CD4-positive, alpha-beta T cell (primary cell): ENCODE data around the gene MFAP2. TPM values are rescaled to one million over a fixed set of nuclear protein-coding genes. Genes with fewer than 3 reads are reported as not detected.

Source experiments
- ATAC-seq: fragments of 200-7000 bp; cut with Tn5 transposase; one replicate; pipeline ENCODE4 v1.10.0; 2022; ENCODE audit warnings: mild to moderate bottlenecking; ENCODE audit not compliant: poor library complexity
- CTCF ChIA-PET: fragments of 350-600 bp; sonication (Branson Sonifier 250); formaldehyde crosslinking; loops from one replicate; lab custom pipeline; 2021; ENCODE audit warnings: antibody characterized with exemption, inconsistent platforms; lab: Charles Lee
- POLR2A ChIA-PET: fragments of 350-600 bp; sonication (Branson Sonifier 250); formaldehyde crosslinking; loops from one replicate; lab custom pipeline; 2021; ENCODE audit warnings: antibody characterized with exemption, inconsistent platforms; lab: Charles Lee
- DNase-seq, 14 experiments: peaks; one replicate each; pipeline ENCODE4 v3.0.0-alpha.2; 2013 to 2020; ENCODE audit warnings: mixed read lengths in 2 of 14
- H3K27ac ChIP-seq, 2 donors: one replicate each; pipeline versions ENCODE4 v1.5.1 to v1.7.0; 2013; ENCODE audit warnings: low read length in 2 of 2, low read depth in 1 of 2, mild to moderate bottlenecking in 1 of 2
- H3K27me3 ChIP-seq, 2 experiments: 1 replicate in 1 of 2; 2 replicates in 1 of 2; pipeline versions ENCODE4 v1.6.1 to v1.7.0; 2013; ENCODE audit warnings: low read length in 2 of 2, control low read depth in 1 of 2, mild to moderate bottlenecking in 1 of 2, moderate library complexity in 1 of 2; ENCODE audit not compliant: insufficient read depth in 2 of 2, control insufficient read depth in 1 of 2
- H3K36me3 ChIP-seq: one replicate; pipeline ENCODE4 v1.6.1; 2013; ENCODE audit warnings: low read length, control low read depth; ENCODE audit not compliant: insufficient read depth
- H3K4me1 ChIP-seq: one replicate; pipeline ENCODE4 v1.6.1; 2013; ENCODE audit warnings: low read length, control low read depth; ENCODE audit not compliant: insufficient read depth
- H3K4me3 ChIP-seq: one replicate; pipeline ENCODE4 v1.5.1; 2013; ENCODE audit warnings: mild to moderate bottlenecking, low read length, moderate library complexity
- H3K9me3 ChIP-seq, 2 experiments: 1 replicate in 1 of 2; 2 replicates in 1 of 2; pipeline versions ENCODE4 v1.6.1 to v1.7.0; 2013; ENCODE audit warnings: low read length in 2 of 2, mild to moderate bottlenecking in 2 of 2, control low read depth in 1 of 2, moderate library complexity in 1 of 2; ENCODE audit not compliant: control insufficient read depth in 1 of 2, insufficient read depth in 1 of 2
- H3K27ac Mint-ChIP-seq: one replicate; pipeline ENCODE4 v1.8.0; 2020; ENCODE audit warnings: mixed read lengths
- H3K27me3 Mint-ChIP-seq: one replicate; pipeline ENCODE4 v1.8.0; 2021; ENCODE audit warnings: mixed read lengths
- H3K36me3 Mint-ChIP-seq: one replicate; pipeline ENCODE4 v1.8.0; 2021; ENCODE audit warnings: low read depth, mixed read lengths
- H3K4me1 Mint-ChIP-seq: one replicate; pipeline ENCODE4 v1.8.0; 2021; ENCODE audit warnings: low read depth, mixed read lengths
- H3K4me3 Mint-ChIP-seq: one replicate; pipeline ENCODE4 v1.8.0; 2020; ENCODE audit warnings: mild to moderate bottlenecking, mixed read lengths
- H3K9me3 Mint-ChIP-seq: one replicate; pipeline ENCODE4 v1.8.0; 2020; ENCODE audit warnings: mixed read lengths
- intact Hi-C, 2 experiments: fragments of 100-400 bp; cut with DNase I in 1 of 2; cut with micrococcal nuclease in 1 of 2; formaldehyde crosslinking; loops; one replicate each; pipeline versions ENCODE4 v1.15.1 to v1.9.0; 2023 to 2025; cut with DNase I, micrococcal nuclease
- total RNA-seq, 174 experiments: library from RNA in 2 of 174; stranded (reverse) in 2 of 174; gene quantifications; one replicate each; pipeline ENCODE4 v1.2.3 and lab custom pipeline; 2021 to 2026
- TF ChIP-seq, protein P1 (sequence below): fragments of 200-600 bp; IDR thresholded peaks from one replicate; pipeline ENCODE4 v1.8.0; 2022; ENCODE audit warnings: antibody characterized with exemption, mild to moderate bottlenecking

Gene MFAP2
- total RNA-seq, 2 experiments from 2014 or later = not detected

- intact Hi-C loops = no loop called here
These were observed 10.1 kb downstream of the MFAP2 start for GRCh38 chr1:16970132-16970910.

GRCh38 chr1:16969651-16970050 is 10.8 kb downstream of the MFAP2 start:
- Mint-ChIP-seq H3K4me3 (no peak overlapping the region), H3K36me3 (peaks cover 24% of the 10 kb centered on the region), H3K27ac (no peak overlapping the region), H3K27me3 (no peaks in the 10 kb centered on the region), H3K9me3 (no peaks in the 10 kb centered on the region), H3K4me1 (no peaks in the 10 kb centered on the region)
- intact Hi-C loops = no loop called here
- DNase-seq (no peak), ATAC-seq (no peak)
- no peaks in the 10 kb centered on the region for H3K27me3 ChIP-seq
- H3K4me1 ChIP-seq = no peaks in the 10 kb centered on the region
- H3K27ac ChIP-seq = no peak overlapping the region
- ChIA-PET CTCF (no interaction called here), POLR2A (no interaction called here)
- no peak overlapping the region for H3K4me3 ChIP-seq
- H3K9me3 ChIP-seq = no peaks in the 10 kb centered on the region
- peaks cover 33% of the 10 kb centered on the region for H3K36me3 ChIP-seq
- TF ChIP-seq, protein P1, sequence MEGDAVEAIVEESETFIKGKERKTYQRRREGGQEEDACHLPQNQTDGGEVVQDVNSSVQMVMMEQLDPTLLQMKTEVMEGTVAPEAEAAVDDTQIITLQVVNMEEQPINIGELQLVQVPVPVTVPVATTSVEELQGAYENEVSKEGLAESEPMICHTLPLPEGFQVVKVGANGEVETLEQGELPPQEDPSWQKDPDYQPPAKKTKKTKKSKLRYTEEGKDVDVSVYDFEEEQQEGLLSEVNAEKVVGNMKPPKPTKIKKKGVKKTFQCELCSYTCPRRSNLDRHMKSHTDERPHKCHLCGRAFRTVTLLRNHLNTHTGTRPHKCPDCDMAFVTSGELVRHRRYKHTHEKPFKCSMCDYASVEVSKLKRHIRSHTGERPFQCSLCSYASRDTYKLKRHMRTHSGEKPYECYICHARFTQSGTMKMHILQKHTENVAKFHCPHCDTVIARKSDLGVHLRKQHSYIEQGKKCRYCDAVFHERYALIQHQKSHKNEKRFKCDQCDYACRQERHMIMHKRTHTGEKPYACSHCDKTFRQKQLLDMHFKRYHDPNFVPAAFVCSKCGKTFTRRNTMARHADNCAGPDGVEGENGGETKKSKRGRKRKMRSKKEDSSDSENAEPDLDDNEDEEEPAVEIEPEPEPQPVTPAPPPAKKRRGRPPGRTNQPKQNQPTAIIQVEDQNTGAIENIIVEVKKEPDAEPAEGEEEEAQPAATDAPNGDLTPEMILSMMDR = no peak

More at GRCh38 chr1:16970132-16970910, 10.1 kb downstream of the MFAP2 start:
- no peaks in the 10 kb centered on the region for H3K9me3 Mint-ChIP-seq
- Histone ChIP-seq H3K4me3 (no peak overlapping the region), H3K4me1 (no peaks in the 10 kb centered on the region), H3K27me3 (no peaks in the 10 kb centered on the region), H3K27ac (no peak overlapping the region), H3K36me3 (peaks cover 28% of the 10 kb centered on the region), H3K9me3 (no peaks in the 10 kb centered on the region)
- DNase-seq (no peak), ATAC-seq (no peak)
- CTCF ChIA-PET = no interaction called here
- TF ChIP-seq, protein P1 = no peak
- POLR2A ChIA-PET = no interaction called here
- H3K27me3 Mint-ChIP-seq = no peaks in the 10 kb centered on the region
- H3K36me3 Mint-ChIP-seq = peaks cover 19% of the 10 kb centered on the region
- no peak overlapping the region for H3K4me3 Mint-ChIP-seq
- H3K4me1 Mint-ChIP-seq = no peaks in the 10 kb centered on the region
- no peak overlapping the region for H3K27ac Mint-ChIP-seq

- H3K9me3 Mint-ChIP-seq = no peaks in the 10 kb centered on the region
- ChIA-PET POLR2A (no interaction called here), CTCF (no interaction called here)
- no peaks in the 10 kb centered on the region for H3K27me3 Mint-ChIP-seq
- no peaks in the 10 kb centered on the region for H3K4me1 ChIP-seq
- H3K4me3 Mint-ChIP-seq = no peak overlapping the region
- TF ChIP-seq, protein P1 = no peak
- peaks cover 33% of the 10 kb centered on the region for H3K36me3 ChIP-seq
- DNase-seq (no peak), ATAC-seq (no peak)
- peaks cover 24% of the 10 kb centered on the region for H3K36me3 Mint-ChIP-seq
- no peaks in the 10 kb centered on the region for H3K9me3 ChIP-seq
- H3K4me3 ChIP-seq = no peak overlapping the region
- no peaks in the 10 kb centered on the region for H3K4me1 Mint-ChIP-seq
- H3K27me3 ChIP-seq = no peaks in the 10 kb centered on the region
- H3K27ac Mint-ChIP-seq = no peak overlapping the region
- intact Hi-C loops = no loop called here
- no peak overlapping the region for H3K27ac ChIP-seq
These were observed 11.3 kb downstream of the MFAP2 start for GRCh38 chr1:16969057-16969611.
